Peyer's patch (tissue), 4 donors: ENCODE results near the gene CHSY3.

Experiments
- CTCF ChIP-seq, 6 experiments: fragments of 450-650 bp in 4 of 6; fragments of 200-600 bp in 2 of 6; sonication (generic) in 1 of 6; IDR thresholded peaks; one replicate each; pipeline ENCODE4 v1.5.1; 2017 to 2019; ENCODE audit warnings: antibody characterized with exemption in 6 of 6, mild to moderate bottlenecking in 3 of 6, moderate library complexity in 1 of 6
- POLR2A ChIP-seq, 2 donors: fragments of 450-650 bp; IDR thresholded peaks; one replicate each; pipeline ENCODE4 v1.5.1; 2017; ENCODE audit warnings: antibody characterized with exemption in 2 of 2, mild to moderate bottlenecking in 2 of 2, moderate library complexity in 2 of 2

- TF ChIP-seq CTCF (IDR thresholded peaks at IDR 0.05) (no peak), POLR2A (IDR thresholded peaks at IDR 0.05) (no peak)
These were observed 164.7 kb downstream of the CHSY3 start for GRCh38 chr5:130068988-130069387.
